LNCaP clone FGC (cell line): ENCODE results near the gene ERMN.
"Not testable (repeated sequence)": the region's sequence is repeated elsewhere in the genome, so short reads cannot be mapped to it uniquely, and the experiment has no call there.

Source experiments
- DNase-seq: peaks from one replicate; pipeline ENCODE4 v3.0.0-alpha.2; 2011; ENCODE audit warnings: low read depth
- H3K4me3 ChIP-seq: 2 replicates; pipeline ENCODE4 v1.5.1; 2011; ENCODE audit warnings: mild to moderate bottlenecking, low read depth, low read length, control low read depth
- CTCF ChIP-seq: IDR thresholded peaks from 2 replicates; pipeline ENCODE4 v1.5.1; 2012; ENCODE audit warnings: mild to moderate bottlenecking; ENCODE audit not compliant: control insufficient read depth, insufficient read depth; ENCODE audit errors: extremely low read depth

Gene ERMN

GRCh38 chr2:157361526-157361925, 35.9 kb upstream of the ERMN start:
- DNase-seq, result no peak

GRCh38 chr2:157359628-157360027, 34.0 kb upstream of the ERMN start:
- no peak for TF ChIP-seq CTCF
- DNase-seq, result no peak
- H3K4me3 ChIP-seq, result no peak overlapping the region

More at GRCh38 chr2:157361526-157361925, 35.9 kb upstream of the ERMN start:
- no peak for TF ChIP-seq CTCF
- H3K4me3 ChIP-seq, result no peak overlapping the region

- TF ChIP-seq CTCF, result no peak
- DNase-seq, result no peak
- no peak overlapping the region for H3K4me3 ChIP-seq
Measured at GRCh38 chr2:157355618-157356017, 30.0 kb upstream of the ERMN start.

GRCh38 chr2:157349949-157350515, 24.4 kb upstream of the ERMN start:
- TF ChIP-seq CTCF, result no peak
- DNase-seq, result no peak

GRCh38 chr2:157348291-157348921, 22.8 kb upstream of the ERMN start:
- no peak overlapping the region for H3K4me3 ChIP-seq
- no peak for DNase-seq
- TF ChIP-seq CTCF, result no peak

More at GRCh38 chr2:157349949-157350515, 24.4 kb upstream of the ERMN start:
- H3K4me3 ChIP-seq, result no peak overlapping the region

GRCh38 chr2:157345647-157346389, 20.2 kb upstream of the ERMN start:
- H3K4me3 ChIP-seq, result no peak overlapping the region
- no peak for DNase-seq
- no peak for TF ChIP-seq CTCF

GRCh38 chr2:157341381-157341780, 15.8 kb upstream of the ERMN start:
- DNase-seq, H3K4me3 ChIP-seq: not testable (repeated sequence)
